Body of pancreas (tissue), 4 donors: ENCODE results near the gene POMT2. TPM values are rescaled to one million over a fixed set of nuclear protein-coding genes. Genes with fewer than 3 reads are reported as not detected.

ENCODE experiments used
- ATAC-seq: fragments of 150-250 bp; one replicate; pipeline ENCODE4 v1.9.1; 2016
- DNase-seq, 4 donors: peaks; one replicate each; pipeline ENCODE4 v3.0.0-alpha.2; 2019
- H3K27ac ChIP-seq, 4 donors: fragments of 200-600 bp; sonication (generic); 1 replicate in 3 of 4; 2 replicates in 1 of 4; pipeline versions ENCODE4 v1.5.1 to v1.6.1; 2016 to 2019; ENCODE audit warnings: mild to moderate bottlenecking in 1 of 4, mixed read lengths in 1 of 4, moderate library complexity in 1 of 4
- H3K27me3 ChIP-seq, 2 donors: fragments of 200-600 bp; sonication (generic); one replicate each; pipeline ENCODE4 v1.6.0; 2016; ENCODE audit warnings: mild to moderate bottlenecking in 1 of 2
- H3K36me3 ChIP-seq, 2 donors: fragments of 200-600 bp; sonication (generic); replicated peaks in 1 of 2; 2 replicates each; pipeline ENCODE4 v1.5.1; 2016; ENCODE audit warnings: low read depth in 2 of 2; ENCODE audit not compliant: insufficient read depth in 1 of 2
- H3K4me1 ChIP-seq: fragments of 200-600 bp; sonication (generic); one replicate; pipeline ENCODE4 v1.6.0; 2016
- H3K4me3 ChIP-seq, 2 donors: fragments of 200-600 bp; sonication (generic); 1 replicate in 1 of 2; 2 replicates in 1 of 2; pipeline ENCODE4 v1.5.1; 2016 to 2019
- H3K9me3 ChIP-seq, 3 donors: fragments of 200-600 bp; sonication (generic); 1 replicate in 2 of 3; 2 replicates in 1 of 3; pipeline ENCODE4 v1.5.1; 2016
- CTCF ChIP-seq, 7 experiments: fragments of 450-650 bp in 4 of 7; fragments of 200-600 bp in 3 of 7; sonication (generic) in 3 of 7; IDR thresholded peaks; one replicate each; pipeline ENCODE4 v1.5.1; 2016 to 2019; ENCODE audit warnings: antibody characterized with exemption in 7 of 7
- POLR2A ChIP-seq, 3 donors: fragments of 450-650 bp; IDR thresholded peaks; one replicate each; pipeline ENCODE4 v1.6.1; 2016; ENCODE audit warnings: antibody characterized with exemption in 3 of 3, mild to moderate bottlenecking in 2 of 3
- WGBS, 2 donors: methylation state at CpG; one replicate each; pipeline ENCODE4 v1.1.5; 2017; 5-methylcytosine and 5-hydroxymethylcytosine counted together
- intact Hi-C: fragments of 100-400 bp; cut with DNase I; formaldehyde crosslinking; loops from one replicate; pipeline ENCODE4 v1.15.1; 2023
- total RNA-seq, 2 donors: library from RNA; depleted of rRNA; stranded (reverse); fragments of >200 nt; gene quantifications; one replicate each; pipeline ENCODE4 v1.1.0, GENCODE V29; 2016

The POMT2 gene
- total RNA-seq, 2 donors from 2014 or later: 22.6 to 45.2 TPM

GRCh38 chr14:77356899-77357298 lies 36.2 kb upstream of the POMT2 start:
- H3K27me3 ChIP-seq: no peaks in the 10 kb centered on the region
- H3K36me3 ChIP-seq: no peaks in the 10 kb centered on the region
- H3K27ac ChIP-seq: no peak overlapping the region
- TF ChIP-seq POLR2A (IDR thresholded peaks at IDR 0.05): no peak
- TF ChIP-seq CTCF (IDR thresholded peaks at IDR 0.05): no peak
- no peak for DNase-seq
- no peak overlapping the region for H3K4me3 ChIP-seq
- no peak for ATAC-seq
- WGBS, 2 donors: 85 to 93% methylated on average over 4 of the region's 4 CpGs
- H3K9me3 ChIP-seq: no peaks in the 10 kb centered on the region
- no peaks in the 10 kb centered on the region for H3K4me1 ChIP-seq
- intact Hi-C loops: no loop called here

- Histone ChIP-seq H3K4me3 (no peak overlapping the region), H3K27ac (no peak overlapping the region), H3K27me3 (no peaks in the 10 kb centered on the region), H3K9me3 (no peaks in the 10 kb centered on the region), H3K4me1 (no peaks in the 10 kb centered on the region), H3K36me3 (no peaks in the 10 kb centered on the region)
- DNase-seq (no peak), ATAC-seq (no peak)
- intact Hi-C loops: no loop called here
- 91 to 100% methylated on average over 4 of the region's 4 CpGs for WGBS, 2 donors
- TF ChIP-seq CTCF (IDR thresholded peaks at IDR 0.05) (no peak), POLR2A (IDR thresholded peaks at IDR 0.05) (no peak)
Measured at GRCh38 chr14:77355811-77356210, 35.1 kb upstream of the POMT2 start.

GRCh38 chr14:77353469-77354141 lies 32.9 kb upstream of the POMT2 start:
- ATAC-seq (no peak), DNase-seq (no peak)
- peaks cover 0 to 2% of the 10 kb centered on the region in 2 donors for H3K36me3 ChIP-seq
- WGBS, 2 donors: 85 to 86% methylated on average over 5 of the region's 5 CpGs
- TF ChIP-seq CTCF (IDR thresholded peaks at IDR 0.05): no peak
- no peak for TF ChIP-seq POLR2A (IDR thresholded peaks at IDR 0.05)
- H3K4me1 ChIP-seq: no peaks in the 10 kb centered on the region
- no peak overlapping the region for H3K27ac ChIP-seq
- H3K4me3 ChIP-seq: no peak overlapping the region
- intact Hi-C loops: no loop called here
- H3K9me3 ChIP-seq: no peaks in the 10 kb centered on the region
- H3K27me3 ChIP-seq: no peaks in the 10 kb centered on the region

GRCh38 chr14:77347751-77348150 lies 27.1 kb upstream of the POMT2 start:
- Histone ChIP-seq H3K4me3 (no peak overlapping the region), H3K27me3 (no peaks in the 10 kb centered on the region), H3K36me3 (peaks cover 0 to 2% of the 10 kb centered on the region in 2 donors), H3K27ac (no peak overlapping the region), H3K4me1 (no peaks in the 10 kb centered on the region), H3K9me3 (no peaks in the 10 kb centered on the region)
- no peak for ATAC-seq
- no peak for DNase-seq
- WGBS, 2 donors: 73 to 91% methylated on average over 3 of the region's 3 CpGs
- TF ChIP-seq POLR2A (IDR thresholded peaks at IDR 0.05) (no peak), CTCF (IDR thresholded peaks at IDR 0.05) (no peak)
- intact Hi-C loops: no loop called here

- Histone ChIP-seq H3K36me3 (peaks cover 3 to 5% of the 10 kb centered on the region in 2 donors), H3K4me1 (no peaks in the 10 kb centered on the region), H3K4me3 (no peak overlapping the region), H3K27ac (no peak overlapping the region), H3K27me3 (no peaks in the 10 kb centered on the region), H3K9me3 (no peaks in the 10 kb centered on the region)
- 79 to 93% methylated on average over 2 of the region's 2 CpGs for WGBS, 2 donors
- ATAC-seq (no peak), DNase-seq (no peak)
- TF ChIP-seq POLR2A (IDR thresholded peaks at IDR 0.05) (no peak), CTCF (IDR thresholded peaks at IDR 0.05) (no peak)
- intact Hi-C loops: no loop called here
Measured at GRCh38 chr14:77346495-77346894, 25.8 kb upstream of the POMT2 start.
